ENCODE measurements around the gene UMOD.

Gene UMOD

GRCh38 chr16:20310421-20311395, 41.8 kb downstream of the UMOD start:
- no peak overlapping the region for H3K4me3 ChIP-seq (ENCODE audit: low read depth, low read length)
- TF ChIP-seq CTCF (IDR thresholded peaks at IDR 0.05; ENCODE audit: insufficient read depth, low read length, missing control alignments) = no peak
- DNase-seq (ENCODE audit: low read depth, low spot score) = no peak
- ChIA-PET POLR2A (no interaction called here), CTCF (no interaction called here)

GRCh38 chr16:20309786-20310185, 42.7 kb downstream of the UMOD start:
- POLR2A ChIA-PET = no interaction called here
- no peak for DNase-seq (ENCODE audit: low read depth, low spot score)
- TF ChIP-seq CTCF (IDR thresholded peaks at IDR 0.05; ENCODE audit: insufficient read depth, low read length, missing control alignments) = no peak
- H3K4me3 ChIP-seq (ENCODE audit: low read depth, low read length) = no peak overlapping the region
- CTCF ChIA-PET = no interaction called here

GRCh38 chr16:20308801-20309590, 43.5 kb downstream of the UMOD start:
- CTCF ChIA-PET = no interaction called here
- no peak overlapping the region for H3K4me3 ChIP-seq (ENCODE audit: low read depth, low read length)
- POLR2A ChIA-PET = no interaction called here
- no peak for DNase-seq (ENCODE audit: low read depth, low spot score)
- TF ChIP-seq CTCF (IDR thresholded peaks at IDR 0.05; ENCODE audit: insufficient read depth, low read length, missing control alignments) = no peak

GRCh38 chr16:20308266-20308665, 44.2 kb downstream of the UMOD start:
- no peak for DNase-seq (ENCODE audit: low read depth, low spot score)
- POLR2A ChIA-PET = no interaction called here
- CTCF ChIA-PET = no interaction called here
- TF ChIP-seq CTCF (IDR thresholded peaks at IDR 0.05; ENCODE audit: insufficient read depth, low read length, missing control alignments) = no peak
- no peak overlapping the region for H3K4me3 ChIP-seq (ENCODE audit: low read depth, low read length)

GRCh38 chr16:20307791-20308190, 44.7 kb downstream of the UMOD start:
- no peak for TF ChIP-seq CTCF (IDR thresholded peaks at IDR 0.05; ENCODE audit: insufficient read depth, low read length, missing control alignments)
- DNase-seq (ENCODE audit: low read depth, low spot score) = no peak
- ChIA-PET CTCF (no interaction called here), POLR2A (no interaction called here)
- no peak overlapping the region for H3K4me3 ChIP-seq (ENCODE audit: low read depth, low read length)

GRCh38 chr16:20307240-20307671, 45.3 kb downstream of the UMOD start:
- ChIA-PET CTCF (interaction anchor here (1.2 kb wide), 1 partner anchor 400 kb away, joined by 3 read pairs; no protein-coding TSS in a partner anchor), POLR2A (no interaction called here)
- H3K4me3 ChIP-seq (ENCODE audit: low read depth, low read length) = no peak overlapping the region
- no peak for DNase-seq (ENCODE audit: low read depth, low spot score)
- no peak for TF ChIP-seq CTCF (IDR thresholded peaks at IDR 0.05; ENCODE audit: insufficient read depth, low read length, missing control alignments)
